Esophagus squamous epithelium (tissue), 4 donors: ENCODE results near the gene TAGAP.

Source experiments
- POLR2A ChIP-seq, 4 donors: fragments of 450-650 bp; IDR thresholded peaks; one replicate each; pipeline ENCODE4 v1.6.1; 2017; ENCODE audit warnings: antibody characterized with exemption in 4 of 4, mild to moderate bottlenecking in 4 of 4, moderate library complexity in 3 of 4
- TF ChIP-seq, protein P1 (sequence below), 6 experiments: fragments of 450-650 bp in 4 of 6; fragments of 200-600 bp in 2 of 6; sonication (generic) in 2 of 6; IDR thresholded peaks; one replicate each; pipeline ENCODE4 v1.5.1; 2016 to 2019; ENCODE audit warnings: antibody characterized with exemption in 6 of 6, mild to moderate bottlenecking in 4 of 6, moderate library complexity in 4 of 6

- TF ChIP-seq, protein P1, sequence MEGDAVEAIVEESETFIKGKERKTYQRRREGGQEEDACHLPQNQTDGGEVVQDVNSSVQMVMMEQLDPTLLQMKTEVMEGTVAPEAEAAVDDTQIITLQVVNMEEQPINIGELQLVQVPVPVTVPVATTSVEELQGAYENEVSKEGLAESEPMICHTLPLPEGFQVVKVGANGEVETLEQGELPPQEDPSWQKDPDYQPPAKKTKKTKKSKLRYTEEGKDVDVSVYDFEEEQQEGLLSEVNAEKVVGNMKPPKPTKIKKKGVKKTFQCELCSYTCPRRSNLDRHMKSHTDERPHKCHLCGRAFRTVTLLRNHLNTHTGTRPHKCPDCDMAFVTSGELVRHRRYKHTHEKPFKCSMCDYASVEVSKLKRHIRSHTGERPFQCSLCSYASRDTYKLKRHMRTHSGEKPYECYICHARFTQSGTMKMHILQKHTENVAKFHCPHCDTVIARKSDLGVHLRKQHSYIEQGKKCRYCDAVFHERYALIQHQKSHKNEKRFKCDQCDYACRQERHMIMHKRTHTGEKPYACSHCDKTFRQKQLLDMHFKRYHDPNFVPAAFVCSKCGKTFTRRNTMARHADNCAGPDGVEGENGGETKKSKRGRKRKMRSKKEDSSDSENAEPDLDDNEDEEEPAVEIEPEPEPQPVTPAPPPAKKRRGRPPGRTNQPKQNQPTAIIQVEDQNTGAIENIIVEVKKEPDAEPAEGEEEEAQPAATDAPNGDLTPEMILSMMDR (IDR thresholded peaks at IDR 0.05) = peak; percentile 24 to 74 (median 52)
- TF ChIP-seq POLR2A (IDR thresholded peaks at IDR 0.05) = no peak
These were observed 36.0 kb downstream of the TAGAP start for GRCh38 chr6:159008656-159009288.
